ENCODE data around the gene GPR17.

Gene GPR17

DNA sequence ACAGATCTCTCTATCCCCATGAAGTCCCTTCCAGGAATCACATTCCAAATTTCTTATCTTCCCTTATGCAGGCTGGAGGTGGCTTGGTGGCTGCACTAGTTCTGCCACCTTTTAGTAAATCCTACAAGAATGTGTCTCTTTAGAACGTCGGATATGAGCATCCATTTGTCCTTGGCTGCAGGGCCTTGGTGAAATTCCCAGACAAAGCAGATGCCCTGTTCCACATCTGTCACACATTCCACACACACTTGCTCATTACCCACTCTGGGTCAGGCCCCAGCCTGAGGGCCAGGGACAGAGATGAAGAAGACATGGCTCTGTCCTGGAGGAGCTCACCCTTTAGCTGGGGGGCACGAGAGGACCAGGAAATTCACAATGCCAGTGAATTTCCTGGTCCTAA lies 31.2 kb upstream of the GPR17 start:
- no peak for DNase-seq

DNA sequence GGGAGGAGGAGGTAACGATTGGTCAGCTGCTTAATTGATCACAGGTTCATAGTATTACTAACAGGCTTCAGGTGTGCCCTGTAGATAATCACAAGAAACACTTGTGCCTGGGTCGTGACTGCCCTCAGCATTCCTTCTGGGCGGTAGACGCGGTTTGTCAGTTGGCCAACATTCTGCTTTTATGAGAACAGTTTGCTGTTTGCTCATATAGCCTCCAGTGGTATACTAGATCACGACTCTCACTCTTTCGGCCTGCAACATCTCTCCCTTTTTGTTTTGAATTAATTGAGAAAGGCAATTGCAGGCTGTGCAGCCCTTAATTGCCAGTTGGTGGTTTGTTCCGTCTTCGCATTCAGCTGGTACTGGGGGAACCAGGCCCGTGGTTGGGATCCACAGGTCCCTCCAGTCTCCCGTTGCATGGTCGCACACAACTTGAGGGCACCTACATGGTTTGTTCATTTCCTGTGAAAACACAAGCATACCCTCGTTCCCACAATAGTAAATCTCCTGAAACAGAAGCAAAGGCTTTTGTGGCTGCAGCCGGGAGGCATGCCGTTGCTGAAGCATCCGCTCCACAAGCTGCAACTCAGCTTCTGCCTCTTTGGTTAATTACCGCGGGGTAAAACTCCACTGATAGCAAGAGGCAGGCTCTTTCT lies 30.3 kb upstream of the GPR17 start:
- DNase-seq = no peak

DNA sequence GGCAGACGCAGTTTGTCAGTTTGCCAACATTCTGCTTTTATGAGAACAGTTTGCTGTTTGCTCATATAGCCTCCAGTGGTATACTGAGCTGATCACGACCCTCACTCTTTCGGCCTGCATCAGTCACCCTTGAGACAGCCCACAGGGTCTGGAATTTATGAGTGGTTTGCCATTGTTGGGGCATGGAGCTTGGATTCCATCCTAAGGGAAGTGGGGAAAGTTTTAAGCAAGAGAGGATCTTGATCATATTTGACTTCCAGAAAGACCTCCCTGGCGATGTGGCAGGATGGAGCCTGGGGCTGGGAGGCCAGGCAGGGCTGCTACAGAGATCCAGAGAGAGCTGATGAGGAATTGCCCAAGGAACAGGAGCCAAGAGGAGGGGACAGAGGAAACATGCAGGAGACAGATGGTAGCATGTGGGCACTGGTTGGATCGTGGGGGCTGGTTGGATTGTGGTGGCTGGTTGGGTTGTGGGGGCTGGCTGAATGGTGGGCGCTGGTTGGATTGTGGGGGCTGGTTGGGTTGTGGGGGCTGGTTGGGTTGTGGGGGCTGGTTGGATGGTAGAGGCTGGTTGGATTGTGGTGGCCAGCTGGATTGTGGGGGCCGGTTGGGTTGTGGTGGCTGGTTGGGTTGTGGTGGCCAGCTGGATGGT lies 27.3 kb upstream of the GPR17 start:
- no peak for DNase-seq

DNA sequence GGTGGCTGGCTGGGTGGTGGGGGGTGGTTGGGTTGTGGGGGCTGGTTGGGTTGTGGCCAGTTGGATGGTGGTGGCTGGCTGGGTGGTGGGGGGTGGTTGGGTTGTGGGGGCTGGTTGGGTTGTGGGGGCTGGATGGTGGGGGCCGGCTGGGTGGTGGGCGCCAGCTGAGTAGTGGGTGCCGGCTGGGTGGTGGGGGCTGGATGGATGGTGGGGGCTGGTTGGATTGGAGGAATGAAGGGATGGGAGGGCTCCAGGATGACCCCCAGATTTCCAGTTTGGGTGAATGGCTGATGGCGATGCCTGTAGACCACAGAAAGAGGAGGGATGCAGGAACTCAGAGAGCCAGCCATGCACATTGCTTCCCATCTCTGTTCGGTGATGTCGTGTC lies 26.8 kb upstream of the GPR17 start:
- no peak for DNase-seq

DNA sequence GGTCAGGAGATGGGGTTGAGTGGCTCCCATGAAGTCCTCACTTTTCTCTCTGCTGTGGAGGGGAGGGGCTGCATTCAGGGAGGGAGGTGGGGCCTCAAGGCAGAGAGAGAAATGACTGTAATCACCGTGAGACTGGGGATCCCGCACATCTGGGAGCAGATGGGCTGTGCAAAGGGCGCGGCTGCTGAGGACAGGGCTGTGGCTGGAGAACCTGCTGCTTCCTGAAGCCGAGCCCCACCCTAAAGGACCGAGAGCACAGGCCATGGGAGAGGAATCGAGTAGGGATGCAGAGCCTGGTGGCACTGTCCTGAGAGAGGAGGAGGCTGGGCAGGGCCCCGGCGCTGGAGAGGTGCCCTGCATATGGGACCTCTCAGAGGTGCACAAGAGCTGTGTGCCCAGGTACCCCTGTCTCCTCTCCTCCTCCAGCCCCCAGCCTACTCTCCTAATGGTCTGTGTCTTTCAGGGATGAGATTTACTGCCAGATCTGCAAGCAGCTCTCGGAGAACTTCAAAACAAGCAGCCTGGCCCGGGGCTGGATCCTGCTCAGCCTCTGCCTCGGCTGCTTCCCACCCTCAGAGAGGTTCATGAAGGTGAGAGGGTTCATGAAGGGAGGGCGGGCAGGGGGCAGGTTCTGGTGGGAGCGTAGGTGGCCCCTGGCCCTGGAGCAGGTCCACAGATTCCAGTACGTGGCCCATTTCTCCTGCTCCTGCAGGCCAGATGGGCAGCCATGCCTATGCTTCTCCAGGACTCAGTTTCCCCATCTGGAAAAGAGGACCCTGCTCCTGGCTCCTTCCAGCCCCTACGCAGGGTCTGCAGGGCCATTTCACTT lies 25.9 kb upstream of the GPR17 start:
- no peak for DNase-seq

DNA sequence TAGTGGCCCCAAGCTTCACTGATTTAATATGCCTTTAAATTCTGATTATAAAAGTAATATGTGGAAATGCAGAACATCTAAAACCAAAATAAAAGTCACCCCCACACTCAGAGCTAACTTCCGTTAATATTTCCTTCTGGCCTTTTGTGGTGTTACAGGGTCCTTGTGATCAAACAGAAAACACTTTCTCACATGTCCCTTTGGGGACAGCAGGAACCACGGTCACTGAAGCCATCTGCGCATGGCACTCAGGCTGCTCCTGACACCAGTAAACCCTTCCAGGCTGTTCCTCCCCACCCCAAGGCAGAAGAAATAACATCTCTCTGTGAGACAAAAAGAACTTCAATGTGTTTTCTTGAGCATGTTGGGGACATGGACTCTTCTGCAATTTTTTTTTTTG lies 25.1 kb upstream of the GPR17 start:
- DNase-seq = no peak

DNA sequence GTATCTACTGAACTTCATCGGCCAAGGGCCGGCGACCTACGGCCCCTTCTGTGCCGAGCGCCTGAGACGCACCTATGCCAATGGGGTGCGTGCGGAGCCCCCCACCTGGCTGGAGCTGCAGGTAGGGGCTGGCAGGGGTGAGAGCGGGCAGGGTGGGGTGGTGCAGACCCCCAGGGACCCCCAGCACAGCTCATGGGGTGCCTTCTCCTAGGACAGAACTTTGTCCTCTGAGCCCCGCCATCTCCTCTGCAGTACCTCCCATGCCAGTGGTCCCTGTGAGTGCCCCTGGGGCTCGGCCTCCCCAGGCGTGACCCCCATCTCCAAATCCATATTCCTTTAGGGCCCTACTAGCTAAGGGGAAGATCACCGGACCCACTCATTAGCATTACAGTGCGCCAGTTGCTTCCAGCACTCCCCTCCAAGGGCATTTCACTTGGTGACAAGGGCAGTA lies 23.9 kb upstream of the GPR17 start:
- no peak for DNase-seq

DNA sequence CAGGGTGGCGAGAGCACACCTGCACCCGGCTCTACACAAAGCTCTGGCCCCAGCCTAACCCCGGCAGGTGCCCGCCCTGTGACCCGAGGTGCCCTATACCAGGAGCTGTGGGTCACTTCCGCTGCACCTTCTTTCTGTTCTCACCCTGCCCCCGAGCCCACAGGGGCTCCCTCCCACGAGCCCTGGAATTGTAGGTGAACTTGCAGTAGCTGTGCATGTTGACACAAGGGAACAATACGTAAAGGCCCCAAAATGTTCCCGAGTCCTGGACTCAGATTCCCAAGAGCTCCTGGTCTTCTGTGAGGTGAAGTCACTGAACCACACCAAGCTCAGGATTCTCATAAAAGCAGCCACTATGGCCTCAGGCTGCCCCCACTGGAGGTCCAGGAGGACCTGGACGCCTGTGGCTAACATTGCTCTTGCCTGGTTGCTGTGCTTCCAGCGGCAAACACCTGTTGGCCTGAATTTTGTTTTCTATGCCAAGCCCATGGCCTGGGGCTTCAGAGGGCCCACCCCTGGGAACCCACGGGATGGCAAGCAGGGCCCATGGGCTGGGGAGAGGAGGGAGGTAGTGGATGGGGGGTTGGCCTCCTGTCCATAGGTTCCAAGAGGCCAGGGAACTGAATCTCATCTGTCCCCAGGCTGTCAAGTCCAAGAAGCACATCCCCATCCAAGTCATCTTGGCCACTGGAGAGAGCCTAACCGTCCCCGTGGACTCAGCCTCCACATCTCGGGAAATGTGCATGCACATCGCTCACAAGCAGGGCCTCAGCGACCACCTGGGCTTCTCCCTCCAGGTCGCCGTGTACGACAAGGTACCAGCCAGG lies 23.2 kb upstream of the GPR17 start:
- no peak for DNase-seq

DNA sequence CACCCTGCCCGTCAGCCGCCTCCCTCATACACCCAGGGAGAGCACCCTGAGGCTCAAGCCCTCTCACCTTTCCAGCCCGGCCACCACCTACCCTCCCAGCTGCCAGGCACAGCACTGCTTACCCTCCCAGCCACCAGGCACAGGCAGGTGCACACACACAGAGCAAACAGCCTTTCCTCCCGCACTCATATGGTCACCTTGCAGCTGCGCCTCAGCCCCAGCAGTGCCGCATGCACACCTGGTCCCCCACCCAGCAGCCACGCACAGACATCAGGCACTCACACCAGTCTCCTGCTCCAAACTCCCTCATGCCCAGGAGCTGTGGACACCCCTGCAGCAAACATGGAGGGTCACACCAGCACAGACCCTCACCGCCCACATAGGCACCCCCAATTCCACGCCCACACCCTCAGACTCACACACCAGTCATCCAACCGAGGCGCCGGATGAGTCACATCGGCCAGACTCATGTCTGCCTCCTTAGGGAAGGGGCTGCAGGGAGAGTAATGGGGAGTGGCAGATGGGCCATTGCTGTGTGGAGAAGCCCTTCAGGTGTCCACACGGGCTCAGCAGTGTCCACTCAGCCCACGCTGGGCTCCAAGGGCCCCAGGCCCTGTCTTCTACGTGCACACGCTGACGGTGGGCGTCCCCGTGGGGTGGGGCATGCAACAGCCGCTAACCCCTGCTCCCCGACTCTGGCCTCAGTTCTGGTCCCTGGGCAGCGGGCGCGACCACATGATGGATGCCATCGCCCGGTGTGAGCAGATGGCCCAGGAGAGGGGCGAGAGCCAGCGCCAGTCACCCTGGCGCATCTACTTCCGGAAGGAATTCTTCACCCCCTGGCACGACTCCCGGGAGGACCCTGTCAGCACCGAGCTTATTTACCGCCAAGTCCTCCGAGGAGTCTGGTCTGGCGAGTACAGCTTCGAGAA lies 22.3 kb upstream of the GPR17 start:
- no peak for DNase-seq

DNA sequence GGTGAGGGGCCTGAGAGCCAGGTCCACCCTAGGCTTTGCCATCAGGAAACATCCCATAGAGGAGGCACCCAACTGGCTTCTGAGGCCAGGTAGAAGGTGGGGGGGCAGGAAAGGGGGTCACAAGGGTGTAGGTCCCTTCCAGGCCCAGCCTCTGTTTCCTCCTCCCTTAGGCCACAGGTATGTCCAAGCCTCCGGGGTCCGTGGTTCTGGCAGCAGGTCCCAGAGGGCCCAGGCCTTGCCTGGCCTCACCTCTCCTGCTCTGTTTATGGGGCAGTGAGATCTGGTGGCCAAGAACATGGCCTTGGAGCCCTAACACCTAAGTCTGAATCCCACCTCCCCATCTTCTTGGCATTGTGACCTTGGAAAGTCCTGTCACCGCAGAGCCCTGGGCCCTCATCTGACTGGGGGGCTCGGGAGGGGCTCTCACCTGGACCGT lies 21.6 kb upstream of the GPR17 start:
- no peak for DNase-seq

DNA sequence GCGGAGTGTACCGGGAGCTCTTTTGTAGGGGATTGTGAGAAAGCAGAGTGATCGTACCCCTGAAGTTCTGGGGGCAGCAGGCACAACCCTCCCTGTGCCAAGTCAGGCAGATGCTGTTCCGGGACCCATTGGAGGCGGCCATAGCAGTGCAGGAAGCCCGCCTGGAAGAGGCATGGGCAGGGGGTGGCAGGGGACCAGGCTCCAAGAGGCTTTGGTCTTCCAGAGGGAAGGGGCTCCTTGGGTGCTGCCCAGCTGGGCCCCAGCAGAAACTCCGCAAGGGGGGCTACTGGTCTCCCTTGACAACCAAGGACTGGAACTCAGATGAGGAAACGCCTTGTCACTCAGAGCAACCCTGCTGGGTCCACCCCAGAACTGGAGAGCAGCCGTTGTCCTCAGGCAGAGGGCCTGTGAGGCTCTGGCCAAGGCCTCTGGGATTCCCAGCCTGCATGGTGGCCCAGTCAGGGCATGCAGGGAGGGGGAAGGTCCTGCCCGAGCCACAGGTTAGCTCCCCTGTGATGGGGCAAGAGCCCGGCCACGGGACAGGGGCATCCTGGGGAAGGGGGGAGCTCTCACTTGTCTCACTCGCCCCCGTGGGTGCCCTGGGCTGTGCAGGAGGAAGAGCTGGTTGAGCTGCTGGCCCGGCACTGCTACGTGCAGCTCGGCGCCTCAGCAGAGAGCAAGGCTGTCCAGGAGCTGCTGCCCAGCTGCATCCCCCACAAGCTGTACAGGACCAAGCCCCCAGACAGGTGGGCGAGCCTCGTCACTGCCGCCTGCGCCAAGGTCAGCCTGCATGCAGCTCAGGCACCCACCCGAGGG lies 21.0 kb upstream of the GPR17 start:
- no peak for DNase-seq

DNA sequence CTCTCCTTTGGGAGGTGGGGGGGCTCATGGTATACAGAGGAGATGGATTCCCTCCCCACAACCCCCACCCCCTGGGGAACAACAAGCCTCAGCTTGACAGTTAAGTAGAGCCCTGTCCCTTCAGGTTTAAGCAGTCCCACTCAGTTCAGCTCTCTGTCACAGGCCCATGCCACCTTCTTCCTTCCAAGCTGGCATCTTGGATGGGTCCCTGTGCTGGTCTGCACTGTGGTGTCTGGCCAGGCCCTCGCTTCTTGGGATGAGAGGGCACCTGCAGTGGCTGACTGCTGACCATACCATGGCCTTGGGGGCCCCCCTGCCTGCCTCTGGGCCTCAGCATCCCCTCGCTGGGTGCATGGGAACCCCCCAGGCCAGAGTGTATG lies 20.4 kb upstream of the GPR17 start:
- no peak for DNase-seq

DNA sequence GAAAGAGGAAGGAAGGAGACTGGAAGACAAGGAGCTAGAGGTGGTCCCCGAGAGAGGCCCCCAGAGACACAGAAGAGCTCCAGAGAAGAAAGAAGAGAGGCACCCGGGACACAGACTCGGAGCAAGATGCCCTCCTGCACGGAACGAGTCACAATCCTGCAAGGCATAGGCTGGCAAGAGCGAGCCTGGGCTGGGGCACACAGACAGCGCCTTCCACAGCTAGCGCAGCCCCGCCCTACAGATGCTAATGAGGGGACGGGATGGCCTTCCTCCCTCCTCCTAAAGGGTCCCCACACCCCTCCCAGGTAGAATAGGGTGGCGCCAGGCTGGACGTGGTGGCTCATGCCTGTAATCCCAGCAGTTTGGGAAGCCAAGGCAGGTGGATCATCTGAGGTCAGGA lies 19.8 kb upstream of the GPR17 start:
- DNase-seq = no peak

DNA sequence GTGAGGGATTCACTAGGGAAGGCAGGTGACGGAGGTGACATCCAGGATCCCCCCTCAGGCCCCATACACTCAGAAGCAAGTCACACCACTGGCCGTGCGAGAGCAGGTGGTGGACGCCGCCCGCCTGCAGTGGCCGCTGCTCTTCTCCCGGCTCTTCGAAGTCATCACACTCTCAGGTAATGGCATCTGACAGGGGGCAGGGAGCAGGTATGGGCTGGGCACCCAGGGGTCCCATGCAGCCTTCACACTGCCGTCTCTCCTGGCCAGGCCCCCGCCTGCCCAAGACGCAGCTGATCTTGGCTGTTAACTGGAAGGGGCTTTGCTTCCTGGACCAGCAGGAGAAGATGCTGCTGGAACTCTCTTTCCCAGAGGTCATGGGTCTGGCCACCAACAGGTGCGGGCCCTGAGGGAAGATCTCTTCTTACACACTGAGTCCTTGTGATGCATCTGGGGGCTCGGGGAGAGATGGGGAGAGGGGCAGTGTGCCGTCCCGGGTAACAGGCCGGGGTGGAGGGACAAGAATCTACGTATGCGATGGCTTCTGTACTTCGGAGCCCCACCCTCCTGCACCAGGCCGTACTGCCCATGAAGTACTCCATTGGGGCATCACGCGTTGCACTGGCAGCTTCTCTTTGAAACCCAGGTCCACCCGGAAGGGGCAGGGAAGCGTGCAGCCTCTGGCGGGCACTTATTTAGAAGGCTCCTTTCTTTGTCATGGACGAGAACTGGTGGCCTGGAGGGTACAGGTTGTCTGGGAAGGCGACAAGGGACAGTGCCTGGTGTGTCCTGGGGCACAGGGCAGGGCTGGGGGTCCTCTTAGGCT lies 18.8 kb upstream of the GPR17 start:
- no peak for DNase-seq

DNA sequence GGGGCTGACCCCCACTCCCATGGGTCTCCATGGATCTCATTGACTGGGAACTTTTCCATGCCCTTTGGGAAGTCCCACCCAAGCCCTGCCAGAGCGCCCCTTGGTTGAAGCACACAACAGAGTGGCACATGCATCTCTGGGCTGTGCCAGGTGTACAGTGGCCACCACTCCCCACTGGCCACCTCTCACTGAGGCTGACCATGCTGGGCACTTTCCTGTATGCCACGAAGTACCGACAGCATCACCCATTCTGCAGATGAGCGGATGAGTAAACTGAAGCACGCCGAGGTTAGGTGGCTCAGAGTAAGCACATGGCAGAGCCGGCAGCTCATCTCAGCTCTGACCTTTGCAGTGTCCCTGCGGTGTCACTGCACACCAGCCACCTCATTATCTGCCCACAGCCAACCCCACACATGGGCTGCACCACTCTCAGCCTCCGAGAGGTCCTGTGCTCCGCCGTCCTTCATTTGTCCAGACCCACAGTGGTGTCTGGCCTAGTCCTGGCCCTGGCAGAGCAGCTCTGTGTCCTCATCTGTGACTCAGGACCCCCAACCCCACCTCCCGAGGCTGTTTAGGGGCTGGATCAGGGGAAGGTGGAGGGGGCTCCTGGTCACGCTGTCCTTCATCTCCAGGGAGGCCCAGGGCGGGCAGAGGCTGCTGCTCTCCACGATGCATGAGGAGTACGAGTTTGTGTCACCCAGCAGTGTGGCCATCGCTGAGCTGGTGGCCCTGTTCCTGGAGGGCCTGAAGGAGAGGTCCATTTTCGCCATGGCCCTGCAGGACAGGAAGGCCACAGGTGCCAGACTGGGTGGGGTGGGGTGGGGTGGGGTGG lies 18.0 kb upstream of the GPR17 start:
- no peak for DNase-seq

DNA sequence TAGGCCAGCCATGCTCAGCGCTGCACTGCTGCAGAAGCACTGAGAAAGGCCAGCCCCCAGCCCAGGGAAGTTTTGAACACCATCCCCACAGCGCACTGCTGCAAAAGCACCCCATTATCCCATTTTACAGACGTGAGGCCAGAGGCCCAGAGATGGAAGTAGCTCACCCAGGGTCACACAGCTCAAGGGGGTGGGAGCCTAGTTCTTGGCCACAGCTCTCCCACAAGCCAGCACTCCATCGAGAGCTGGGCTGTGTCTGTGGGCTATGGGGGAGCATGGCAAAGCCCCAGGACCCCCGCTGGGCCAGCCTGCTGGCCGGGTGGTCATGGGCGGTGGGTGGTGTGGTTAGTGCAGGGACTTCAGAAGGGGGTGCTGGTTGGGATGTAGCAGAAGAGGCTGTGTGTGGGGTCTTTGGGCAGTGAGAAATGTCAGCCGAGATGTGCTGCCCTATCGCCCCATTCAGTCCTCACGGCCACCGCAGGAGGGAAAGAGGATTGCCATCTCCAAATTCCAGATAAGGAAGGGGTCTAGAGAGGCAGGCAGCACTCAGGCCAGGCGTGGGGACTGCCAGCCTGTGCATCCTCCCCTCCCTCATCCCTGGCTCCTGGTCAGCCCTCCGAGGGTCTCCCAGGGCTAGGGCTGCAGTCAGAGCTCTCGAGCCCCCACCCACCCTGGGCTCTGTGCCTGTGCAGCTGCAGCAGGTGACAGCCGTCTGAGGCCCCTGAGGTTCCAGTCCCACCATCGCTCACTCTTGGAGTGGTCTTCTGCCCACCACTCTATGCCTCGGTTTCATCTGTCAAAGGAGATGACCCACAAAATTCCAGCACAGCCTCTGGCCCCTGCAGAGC lies 17.0 kb upstream of the GPR17 start:
- no peak for DNase-seq

DNA sequence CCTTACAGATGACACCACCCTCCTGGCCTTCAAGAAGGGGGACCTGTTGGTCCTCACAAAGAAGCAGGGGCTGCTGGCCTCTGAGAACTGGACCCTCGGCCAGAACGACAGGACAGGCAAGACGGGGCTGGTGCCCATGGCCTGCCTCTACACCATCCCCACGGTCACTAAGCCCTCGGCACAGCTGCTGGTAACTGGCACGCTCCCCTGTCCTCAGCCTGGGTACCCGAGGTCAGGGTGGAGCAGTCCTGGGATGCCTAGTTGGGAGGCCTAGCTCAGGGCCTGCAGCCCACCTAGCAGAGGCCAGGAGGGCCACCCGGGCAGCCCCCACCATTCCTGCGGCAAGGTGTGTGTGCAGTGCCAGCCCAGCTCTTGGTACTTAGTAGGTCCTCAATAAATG lies 16.3 kb upstream of the GPR17 start:
- no peak for DNase-seq
